ENCODE results near the gene KRT33A.

- peak; percentile 51 for TF ChIP-seq CTCF (IDR thresholded peaks at IDR 0.05; ENCODE audit: low read depth, low read length, missing input control)
- TF ChIP-seq JUND (IDR thresholded peaks at IDR 0.05): no peak
- TF ChIP-seq REST (IDR thresholded peaks at IDR 0.05): no peak
- no peak for TF ChIP-seq NR2F2 (IDR thresholded peaks at IDR 0.05)
Observed at GRCh38 chr17:41329279-41329948, 21.2 kb downstream of the KRT33A start.
